ENCODE data around the gene SORCS3. TPM values are rescaled to one million over a fixed set of nuclear protein-coding genes. Genes with fewer than 3 reads are reported as not detected.

SORCS3 gene
- total RNA-seq, 1 experiment from 2014 or later, result 0.04 TPM

DNA sequence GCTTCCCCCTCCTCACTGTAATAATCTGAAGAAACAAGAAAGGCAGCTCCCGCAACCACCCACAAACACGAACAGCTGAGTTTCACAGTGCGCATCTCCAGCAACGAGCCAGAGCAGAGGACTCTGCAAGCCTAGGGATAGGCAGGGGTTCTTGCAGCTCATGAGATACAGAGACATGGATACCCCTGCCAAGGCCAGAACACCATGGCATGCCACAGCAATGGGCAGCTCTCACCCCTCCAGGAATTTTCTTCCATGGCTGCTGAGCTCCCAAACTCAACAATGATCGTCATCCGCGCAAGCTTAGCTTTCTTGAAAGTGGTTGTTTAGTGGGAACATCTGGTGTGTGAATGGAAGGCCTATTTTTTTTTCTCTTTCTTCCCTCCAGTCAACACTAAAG, 637.3 kb downstream of the SORCS3 start:
- Histone ChIP-seq H4K8ac (replicated peaks; ENCODE audit: insufficient read length, low read depth, low read length) (no peak overlapping the region), H4K91ac (ENCODE audit: insufficient read length, low read depth, low read length) (no peak overlapping the region), H3K79me2 (ENCODE audit: insufficient read depth, low read length) (no peaks in the 10 kb centered on the region), H2BK15ac (ENCODE audit: low read depth, low read length) (no peak overlapping the region), H3K4me1 (ENCODE audit: insufficient read depth, low read length) (no peaks in the 10 kb centered on the region), H3K23ac (ENCODE audit: insufficient read length, low read depth, low read length) (no peak overlapping the region), H2BK5ac (ENCODE audit: insufficient read length, low read length) (no peak overlapping the region), H2AK5ac (ENCODE audit: insufficient read length, low read length) (no peak overlapping the region), H3K27ac (ENCODE audit: insufficient read length, low read depth, low read length) (no peak overlapping the region), H2AFZ (ENCODE audit: low read length) (no peak overlapping the region), H3K4ac (ENCODE audit: low read depth, low read length) (no peak overlapping the region), H3T11ph (ENCODE audit: low read length) (no peak overlapping the region), H3K9me3 (ENCODE audit: control insufficient read depth, low read depth, low read length) (no peaks in the 10 kb centered on the region), H2BK12ac (ENCODE audit: insufficient read length, low read depth, low read length) (no peak overlapping the region), H3K79me1 (ENCODE audit: insufficient read depth, low read depth, low read length, poor library complexity, severe bottlenecking) (no peaks in the 10 kb centered on the region), H3K56ac (ENCODE audit: insufficient read length, low read depth, low read length) (no peak overlapping the region), H3K9ac (ENCODE audit: extremely low read depth, insufficient read length, low read length) (no peak overlapping the region), H3K27me3 (ENCODE audit: insufficient read depth, low read length) (no peaks in the 10 kb centered on the region), H2BK120ac (ENCODE audit: low read depth, low read length, poor library complexity, severe bottlenecking) (no peak overlapping the region), H3K23me2 (ENCODE audit: insufficient read length, low read depth, low read length, poor library complexity, severe bottlenecking) (no peaks in the 10 kb centered on the region), H3K14ac (ENCODE audit: insufficient read depth, low read length) (no peak overlapping the region), H4K5ac (ENCODE audit: insufficient read length, low read depth, low read length) (no peak overlapping the region), H3K4me2 (ENCODE audit: insufficient read depth, insufficient read length, low read length) (no peak overlapping the region), H2BK20ac (ENCODE audit: low read depth, low read length, poor library complexity, severe bottlenecking) (no peak overlapping the region), H3K18ac (ENCODE audit: insufficient read length, low read depth, low read length) (no peak overlapping the region), H4K20me1 (ENCODE audit: control insufficient read depth, insufficient read depth, insufficient read length) (no peaks in the 10 kb centered on the region)
- no peak overlapping the region; a peak in 1 of 7 replicates for H3K27ac Mint-ChIP-seq
- H3K4me1 Mint-ChIP-seq, result peaks cover 0 to 4% of the 10 kb centered on the region in 2 experiments; a peak in 1 of 4 replicates
- no peak for DNase-seq
- no peaks in the 10 kb centered on the region for H3K9me3 Mint-ChIP-seq
- H3K36me3 Mint-ChIP-seq (ENCODE audit: insufficient read depth in 1 of 3, low read depth in 3 of 3), result no peaks in the 10 kb centered on the region
- TF ChIP-seq, protein P1, sequence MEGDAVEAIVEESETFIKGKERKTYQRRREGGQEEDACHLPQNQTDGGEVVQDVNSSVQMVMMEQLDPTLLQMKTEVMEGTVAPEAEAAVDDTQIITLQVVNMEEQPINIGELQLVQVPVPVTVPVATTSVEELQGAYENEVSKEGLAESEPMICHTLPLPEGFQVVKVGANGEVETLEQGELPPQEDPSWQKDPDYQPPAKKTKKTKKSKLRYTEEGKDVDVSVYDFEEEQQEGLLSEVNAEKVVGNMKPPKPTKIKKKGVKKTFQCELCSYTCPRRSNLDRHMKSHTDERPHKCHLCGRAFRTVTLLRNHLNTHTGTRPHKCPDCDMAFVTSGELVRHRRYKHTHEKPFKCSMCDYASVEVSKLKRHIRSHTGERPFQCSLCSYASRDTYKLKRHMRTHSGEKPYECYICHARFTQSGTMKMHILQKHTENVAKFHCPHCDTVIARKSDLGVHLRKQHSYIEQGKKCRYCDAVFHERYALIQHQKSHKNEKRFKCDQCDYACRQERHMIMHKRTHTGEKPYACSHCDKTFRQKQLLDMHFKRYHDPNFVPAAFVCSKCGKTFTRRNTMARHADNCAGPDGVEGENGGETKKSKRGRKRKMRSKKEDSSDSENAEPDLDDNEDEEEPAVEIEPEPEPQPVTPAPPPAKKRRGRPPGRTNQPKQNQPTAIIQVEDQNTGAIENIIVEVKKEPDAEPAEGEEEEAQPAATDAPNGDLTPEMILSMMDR (conservative IDR thresholded peaks at IDR 0.05), result no peak
- no CpG with 5 or more reads among the region's 7 CpGs for WGBS (ENCODE audit: extremely low coverage, insufficient read length, low lambda C conversion rate)
- no peak overlapping the region for H3K4me3 Mint-ChIP-seq
- H3K27me3 Mint-ChIP-seq (ENCODE audit: low read depth), result no peaks in the 10 kb centered on the region

Measured in H9 (cell line).